Stimulated activated CD4-positive, alpha-beta T cell treated with anti-CD3 and anti-CD28 coated beads, Interleukin-15, amount 100 ng/mL, for 1 hour (primary cell): ENCODE data around the gene NSG1.

Source experiments
- DNase-seq, 2 donors: peaks; one replicate each; pipeline ENCODE4 v3.0.0-alpha.2; 2020; ENCODE audit warnings: low read depth in 1 of 2, low spot score in 1 of 2

NSG1 gene

DNA sequence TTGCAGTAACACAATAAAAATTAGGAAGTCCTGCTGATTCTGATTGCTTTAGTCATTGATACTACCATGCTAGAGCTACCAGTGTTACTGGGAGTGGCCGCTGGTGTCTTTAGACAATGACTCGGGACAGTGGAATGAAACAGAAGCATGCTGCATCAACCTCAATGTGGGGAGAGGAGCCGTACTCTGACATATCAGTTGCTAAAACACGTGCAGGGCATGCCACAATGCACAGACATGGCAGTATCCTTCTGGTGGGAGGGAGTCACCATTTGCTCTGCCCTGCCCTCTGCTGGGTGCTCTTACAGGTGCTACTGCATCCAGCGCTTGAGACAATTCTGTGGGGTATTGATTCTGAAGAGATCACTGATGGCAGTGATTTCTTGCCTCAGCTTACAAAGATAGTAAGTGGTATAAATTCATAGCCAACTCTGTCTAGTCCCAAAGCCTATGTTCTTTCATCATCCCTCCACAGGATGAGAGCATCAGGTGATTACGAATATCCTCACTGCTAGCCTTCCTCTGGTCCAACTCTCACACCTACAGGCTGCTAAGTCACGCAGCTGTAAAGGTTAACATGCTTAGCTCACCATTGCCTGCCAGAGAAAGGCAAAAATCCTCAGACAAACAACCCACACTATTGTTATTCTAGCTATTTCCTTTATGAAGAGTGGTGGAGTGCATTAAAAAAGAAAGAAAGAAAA is 43.7 kb downstream of the NSG1 start:
- DNase-seq = no peak

DNA sequence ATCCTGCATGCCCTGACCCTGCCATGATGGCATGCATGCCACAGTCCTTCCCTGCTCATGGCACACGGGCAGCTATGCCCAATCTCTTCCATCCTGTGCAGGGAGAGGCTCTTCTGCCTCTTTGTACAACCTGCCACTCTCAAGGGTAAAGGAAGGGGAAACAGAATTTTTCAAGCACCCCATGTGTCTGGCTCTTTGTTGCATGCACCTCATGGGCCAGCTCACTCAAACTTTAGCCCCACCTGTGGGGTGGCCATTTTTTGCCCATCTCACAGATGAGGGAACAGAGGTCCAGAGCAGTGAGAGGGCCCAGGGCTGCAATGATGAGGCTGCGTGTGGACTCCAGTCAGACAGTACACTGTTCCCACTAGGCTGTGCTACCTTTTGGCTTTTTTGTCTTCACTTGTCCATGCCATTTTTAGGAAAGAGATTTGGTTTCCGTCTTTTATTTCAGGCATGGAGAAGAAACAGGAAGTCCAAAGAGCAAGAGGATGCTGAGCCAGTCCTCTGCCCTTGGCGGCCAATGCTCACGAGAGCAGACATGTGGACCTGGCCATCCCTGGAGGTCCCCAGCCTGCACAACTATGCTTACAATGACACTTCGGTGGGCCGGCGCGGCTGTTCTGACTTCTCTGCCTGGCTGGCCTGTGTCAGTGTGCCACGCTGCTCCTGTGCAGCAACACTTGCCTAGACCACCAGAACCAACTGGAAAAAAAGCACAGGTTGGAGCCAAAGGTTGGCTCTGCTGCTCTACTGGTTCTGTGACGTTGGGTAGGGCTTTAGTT is 45.6 kb downstream of the NSG1 start:
- no peak for DNase-seq

DNA sequence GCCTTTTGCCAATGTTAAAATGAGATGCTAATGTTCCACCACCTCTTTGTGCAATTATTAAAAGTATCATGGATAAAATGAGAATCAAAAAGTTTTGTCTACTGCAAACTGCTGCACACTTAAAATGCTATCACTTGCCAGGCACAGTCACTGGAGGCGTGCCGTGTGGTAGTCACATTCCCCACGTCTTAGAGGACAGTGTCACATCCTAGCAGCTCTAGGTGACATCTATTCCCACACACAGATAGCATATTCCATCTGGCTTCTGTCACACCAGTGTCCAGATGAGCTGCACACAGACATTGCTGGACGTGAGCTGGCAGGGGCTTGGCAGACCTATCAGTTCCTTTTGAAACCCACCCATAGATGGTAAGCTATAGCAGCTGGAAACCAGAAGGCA is 47.0 kb downstream of the NSG1 start:
- no peak for DNase-seq

DNA sequence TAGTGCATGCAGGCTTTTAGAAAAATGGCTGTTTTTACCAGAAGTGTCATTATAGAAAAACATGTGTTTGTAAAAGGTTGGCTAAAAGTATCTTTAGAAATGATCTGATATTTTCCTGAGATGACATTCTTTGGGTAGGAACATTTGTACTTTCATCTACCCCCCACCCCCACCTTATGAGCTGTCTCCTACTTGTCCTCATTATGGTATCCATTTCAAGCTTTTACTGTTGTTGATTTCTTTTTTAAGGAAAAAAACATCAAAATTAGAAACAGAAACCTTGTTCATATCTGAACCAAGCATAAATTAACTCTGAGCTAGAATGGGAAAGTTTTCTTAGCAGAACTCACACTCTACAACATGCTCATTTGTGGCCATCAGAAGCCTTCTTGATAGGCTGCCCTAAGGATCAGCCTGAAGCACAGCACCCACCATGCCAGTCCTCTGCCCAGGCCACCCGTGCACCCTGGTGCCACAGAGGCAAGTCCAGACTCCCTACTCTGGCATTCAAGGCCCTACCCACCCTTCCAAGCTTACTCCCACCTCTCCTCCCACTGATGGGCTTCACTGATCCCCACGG is 49.4 kb downstream of the NSG1 start:
- DNase-seq = no peak

DNA sequence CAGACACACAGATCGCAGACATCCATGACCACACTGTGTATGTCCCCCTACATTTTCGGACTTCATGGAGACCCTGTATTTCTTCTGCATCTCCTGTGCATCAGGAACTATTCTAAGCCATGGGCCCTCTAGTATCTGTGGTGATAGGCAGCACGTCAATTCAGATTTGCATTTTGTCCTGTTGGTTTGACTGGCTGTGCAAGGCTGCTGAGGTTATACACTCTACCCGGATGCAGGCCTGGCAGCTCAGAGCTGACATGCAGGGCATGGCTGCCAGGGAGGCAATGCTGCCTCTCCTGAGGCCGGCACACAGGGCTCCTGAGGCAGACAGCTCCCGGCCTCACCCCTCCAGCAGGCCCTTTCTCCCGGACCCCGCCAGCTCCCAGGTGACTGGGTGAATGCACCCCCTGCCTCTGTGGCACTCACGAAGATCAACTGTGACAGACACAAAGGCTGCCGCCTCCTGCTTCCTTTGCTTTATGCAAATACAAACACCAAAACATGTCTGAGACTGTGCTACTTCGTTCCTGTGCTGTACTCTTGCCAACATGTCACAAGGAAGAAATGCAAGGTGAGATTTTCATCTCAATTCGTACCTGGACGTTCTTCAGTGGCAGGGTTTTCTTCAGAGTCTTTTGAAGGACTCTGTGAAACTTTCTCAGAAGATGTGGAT is 51.0 kb downstream of the NSG1 start:
- DNase-seq = no peak

DNA sequence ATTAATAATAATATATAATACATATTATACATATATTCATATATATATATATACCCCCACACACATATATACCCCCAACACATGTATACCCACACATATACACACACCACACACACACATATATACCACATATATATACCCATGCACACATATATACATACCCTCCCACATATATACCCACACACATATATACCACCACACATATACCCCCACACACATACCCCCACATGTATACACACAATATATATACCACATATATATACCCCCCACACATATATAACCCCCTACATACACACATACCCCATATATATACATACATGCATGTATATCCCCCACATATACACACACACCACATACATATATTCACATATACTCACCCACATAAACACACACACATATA is 52.0 kb downstream of the NSG1 start:
- no peak for DNase-seq

DNA sequence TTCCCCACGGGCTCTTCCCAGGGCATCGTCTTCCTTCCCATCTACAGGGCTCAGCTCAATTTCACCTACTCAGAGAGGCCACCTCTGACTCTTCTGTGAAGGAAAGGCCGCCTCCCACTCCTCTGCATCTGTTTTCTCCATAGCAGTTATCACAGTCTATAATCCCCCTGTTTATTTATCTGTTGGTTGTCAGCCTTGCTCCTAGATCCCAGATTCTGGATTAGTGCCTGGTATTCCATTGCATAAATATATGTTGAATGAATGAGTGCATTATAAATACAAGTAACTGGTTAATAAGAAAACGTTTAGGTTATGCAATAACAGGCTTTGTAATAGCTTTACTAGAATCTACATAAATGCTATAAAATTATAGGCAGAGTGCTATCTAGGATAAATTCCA is 52.9 kb downstream of the NSG1 start:
- no peak for DNase-seq

DNA sequence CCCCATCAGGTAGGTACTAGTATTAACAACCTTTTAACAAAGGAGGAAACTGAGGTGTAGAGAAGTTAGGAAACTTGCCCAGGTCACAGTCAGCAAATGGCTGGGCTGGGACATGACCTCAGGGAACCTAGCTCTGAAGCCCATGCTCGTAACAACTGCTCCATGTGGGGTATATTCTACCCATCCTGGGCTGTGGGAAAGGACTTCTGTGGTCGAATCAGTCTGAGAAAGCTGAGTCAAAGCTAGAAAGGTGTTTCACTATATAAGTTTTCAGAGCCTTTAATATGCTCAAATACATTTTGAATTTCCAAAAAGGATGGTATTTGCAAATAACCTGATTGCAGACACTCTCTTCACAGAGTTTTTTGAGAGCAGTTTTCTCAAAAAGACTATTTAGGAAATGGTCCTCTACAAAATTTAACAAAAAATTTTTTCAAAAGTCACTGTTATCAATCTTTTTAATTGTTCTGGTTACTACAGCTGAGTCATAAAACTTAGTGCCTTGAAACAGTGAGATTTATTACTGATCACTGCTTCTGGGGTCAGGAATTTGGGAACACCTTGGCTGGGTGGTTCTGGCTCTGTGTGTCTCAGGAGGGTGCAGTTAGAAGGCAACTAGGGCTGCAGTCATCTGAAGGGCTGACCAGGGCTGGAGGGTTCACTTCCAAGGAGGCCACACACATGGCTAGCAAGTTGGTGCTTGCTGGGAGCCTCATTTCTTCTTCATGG is 53.6 kb downstream of the NSG1 start:
- no peak for DNase-seq

DNA sequence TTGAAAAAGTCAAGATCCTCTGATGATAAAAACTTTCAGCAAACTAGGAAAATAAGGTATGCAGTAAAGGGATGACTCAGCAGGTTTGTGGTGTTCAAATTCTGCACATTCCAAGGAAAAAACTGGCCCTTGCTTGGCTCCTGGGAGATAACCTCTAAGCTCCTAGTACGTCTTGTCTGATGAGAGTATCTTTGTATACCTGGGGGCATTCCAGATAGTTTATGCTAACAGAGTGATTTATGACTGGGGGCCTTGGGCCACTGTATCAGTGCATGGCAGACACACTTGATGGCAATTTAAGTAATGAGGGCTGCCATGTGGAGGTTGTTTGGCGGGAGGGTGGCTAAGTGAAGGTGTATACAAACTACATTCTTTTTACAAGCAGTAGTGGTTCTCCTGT is 56.9 kb downstream of the NSG1 start:
- no peak for DNase-seq

DNA sequence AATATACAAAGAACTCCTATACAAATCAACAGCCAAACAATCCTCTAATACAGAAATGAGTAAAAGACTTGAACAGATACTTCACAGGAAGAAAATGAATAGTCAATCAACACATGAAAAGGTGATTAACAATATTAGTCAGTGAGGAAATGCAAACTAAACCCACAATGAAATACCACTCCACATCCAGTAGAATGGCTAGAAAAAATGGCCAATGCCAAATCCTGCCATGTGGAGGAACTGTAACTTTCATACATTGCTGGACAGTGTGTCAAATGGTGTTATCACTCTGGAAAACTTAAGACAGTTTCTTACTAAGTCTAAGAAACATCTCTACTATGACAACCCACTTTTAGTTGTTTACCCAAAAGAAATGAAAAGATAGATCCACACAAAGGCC is 59.5 kb downstream of the NSG1 start:
- DNase-seq = no peak

DNA sequence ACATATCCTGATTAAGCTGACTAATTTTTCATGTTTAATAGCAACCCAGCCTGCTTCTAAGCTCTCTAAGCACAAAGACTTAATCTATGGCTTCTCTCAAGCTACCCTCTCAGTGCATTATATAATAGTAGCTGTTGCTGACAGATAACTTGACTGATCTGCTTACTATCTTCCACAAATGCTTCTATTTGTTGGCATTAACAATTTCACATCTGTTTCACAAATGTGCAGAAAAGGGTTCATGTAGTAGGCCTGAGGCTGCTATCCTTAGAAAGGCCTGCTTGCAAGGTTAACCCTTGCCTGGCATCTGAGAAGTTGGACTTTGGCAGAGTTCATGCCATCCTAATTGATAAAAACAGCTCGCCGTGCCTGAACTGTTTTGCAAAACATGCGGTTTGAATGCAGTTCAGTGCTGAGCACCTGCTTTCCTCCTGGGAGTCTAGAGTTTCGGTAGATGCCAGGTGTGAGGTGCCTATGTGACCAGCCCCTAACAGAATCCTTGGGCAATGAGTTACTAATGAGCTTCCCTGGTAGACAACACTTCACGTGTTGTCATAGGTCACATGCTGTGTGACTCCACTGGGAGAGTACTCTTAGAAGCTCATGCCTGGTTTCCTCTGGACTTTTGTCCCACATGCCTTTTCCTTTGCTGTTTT is 68.4 kb downstream of the NSG1 start:
- no peak for DNase-seq

DNA sequence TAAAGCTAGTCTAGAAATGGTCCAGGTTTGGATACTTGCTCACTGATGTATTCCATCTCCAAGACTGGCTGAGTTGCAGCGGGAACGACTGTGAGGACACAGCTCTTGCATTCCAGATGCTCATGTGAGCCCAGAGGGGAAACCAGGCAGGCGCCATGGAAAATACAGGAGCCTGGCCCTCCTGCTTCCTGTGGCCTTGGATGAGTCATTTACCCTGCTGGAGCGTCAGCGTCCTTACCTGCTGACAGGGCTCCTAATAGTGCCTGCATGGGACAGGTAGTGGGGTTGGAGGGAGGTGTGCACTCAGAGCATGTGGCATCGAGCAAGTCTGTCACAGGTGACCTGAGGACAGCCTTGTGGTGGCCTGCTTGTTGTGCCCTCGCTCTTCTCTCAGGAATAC is 69.4 kb downstream of the NSG1 start:
- no peak for DNase-seq

DNA sequence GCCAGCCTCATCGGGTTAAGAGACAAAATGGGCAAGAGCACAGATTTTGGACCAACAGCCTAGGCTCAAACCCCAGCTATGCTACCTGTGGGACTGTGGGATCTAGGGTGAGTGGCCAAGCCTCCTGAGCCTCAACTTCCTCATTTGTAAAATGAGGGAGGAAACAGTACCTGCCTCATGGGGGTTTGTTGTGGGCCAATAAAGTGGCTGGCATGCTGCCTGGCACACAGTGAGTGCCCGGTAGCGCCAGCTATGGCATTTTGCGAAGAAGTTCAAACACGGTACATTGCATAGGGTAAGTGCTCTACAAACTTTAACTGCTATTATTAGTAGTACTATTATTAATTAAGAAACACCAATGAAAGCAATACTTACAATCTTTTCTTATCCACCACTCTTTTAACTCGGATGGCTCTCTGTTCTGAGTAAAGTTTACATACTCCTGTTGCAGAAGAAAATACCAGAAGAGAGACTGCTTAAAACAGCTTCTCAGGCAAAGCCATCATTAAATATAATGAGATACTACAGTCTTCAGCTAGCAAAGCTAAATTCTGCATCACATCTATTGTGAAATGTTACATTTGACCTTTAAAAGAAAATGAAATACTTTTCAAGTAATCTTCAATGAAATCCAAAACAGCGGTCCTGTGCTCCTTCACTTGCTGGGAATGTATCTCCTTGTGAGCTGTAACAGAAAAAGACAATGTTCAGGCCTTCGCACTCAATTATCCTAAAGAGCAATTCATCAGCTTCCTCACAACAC is 70.1 kb downstream of the NSG1 start:
- DNase-seq = no peak

DNA sequence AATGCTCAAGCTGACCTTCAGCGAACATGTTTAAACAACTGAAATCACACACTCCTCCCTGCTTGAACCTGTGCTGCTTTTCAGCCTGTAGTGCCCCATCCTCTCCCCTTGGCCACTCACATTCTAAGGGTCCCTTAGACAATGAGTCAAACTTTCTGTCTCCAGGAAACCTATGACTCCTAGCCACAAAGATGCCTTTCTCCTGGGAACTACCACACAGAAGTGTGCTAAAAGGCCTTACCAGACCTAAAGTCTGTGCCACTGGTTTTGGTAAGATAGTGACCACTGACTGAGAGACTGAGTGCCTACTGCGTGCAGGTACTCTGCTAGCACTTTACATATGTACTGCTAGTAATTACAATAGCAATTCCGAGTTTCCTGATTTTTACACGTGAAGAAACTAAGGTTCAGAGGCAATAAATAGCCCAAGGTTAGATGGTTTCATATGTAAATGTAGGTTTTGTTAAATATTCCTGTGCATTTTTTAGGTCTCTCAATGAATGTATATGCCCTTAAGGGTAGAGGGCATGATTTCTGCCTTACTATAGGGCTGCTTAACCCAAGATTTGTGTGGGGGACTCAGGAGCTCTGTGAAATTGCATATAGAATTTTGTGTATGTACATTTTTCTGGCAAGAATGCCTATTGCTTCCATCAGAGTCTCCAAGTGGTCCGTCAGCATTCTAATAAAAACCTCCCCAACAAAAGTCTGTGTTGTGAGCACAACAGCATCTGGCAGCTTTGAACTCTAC is 71.1 kb downstream of the NSG1 start:
- no peak for DNase-seq

DNA sequence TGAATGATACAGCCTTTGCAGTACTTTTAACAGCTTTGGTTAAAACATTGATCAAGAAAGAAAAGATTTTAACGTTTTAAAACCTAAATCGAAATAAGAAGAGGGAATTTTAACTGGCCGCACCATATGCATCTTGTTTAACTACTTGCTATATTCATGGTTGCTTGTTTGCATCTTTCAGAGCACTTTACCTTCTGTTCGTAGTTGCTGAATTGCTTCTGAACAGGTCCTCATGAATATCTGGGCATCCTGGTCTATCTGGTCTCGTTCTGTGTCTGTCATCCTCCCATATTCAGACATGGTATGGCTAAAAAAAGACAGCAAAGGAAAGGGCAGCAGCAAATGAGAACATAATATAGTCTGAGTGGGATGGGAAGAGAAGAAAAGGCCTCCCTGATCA is 72.3 kb downstream of the NSG1 start:
- DNase-seq = no peak

DNA sequence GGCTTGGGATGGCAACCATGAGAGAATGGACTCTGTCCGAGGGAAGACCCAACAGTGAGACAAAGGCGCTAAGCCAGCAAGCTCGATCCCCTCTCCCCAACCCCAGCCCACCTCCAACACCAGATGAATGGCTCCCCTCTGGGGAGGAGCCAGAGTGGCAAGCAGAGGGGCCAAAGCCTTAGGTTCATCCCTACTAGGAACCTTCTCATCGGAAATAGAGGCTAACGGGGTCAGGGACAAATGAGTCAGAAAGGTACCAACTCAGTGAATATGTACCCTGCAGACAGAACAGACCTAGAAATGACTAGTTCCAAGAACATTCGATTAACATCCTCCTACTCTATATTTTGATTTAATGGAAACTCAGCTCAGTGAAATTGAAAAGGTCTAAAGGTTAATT is 73.9 kb downstream of the NSG1 start:
- no peak for DNase-seq

DNA sequence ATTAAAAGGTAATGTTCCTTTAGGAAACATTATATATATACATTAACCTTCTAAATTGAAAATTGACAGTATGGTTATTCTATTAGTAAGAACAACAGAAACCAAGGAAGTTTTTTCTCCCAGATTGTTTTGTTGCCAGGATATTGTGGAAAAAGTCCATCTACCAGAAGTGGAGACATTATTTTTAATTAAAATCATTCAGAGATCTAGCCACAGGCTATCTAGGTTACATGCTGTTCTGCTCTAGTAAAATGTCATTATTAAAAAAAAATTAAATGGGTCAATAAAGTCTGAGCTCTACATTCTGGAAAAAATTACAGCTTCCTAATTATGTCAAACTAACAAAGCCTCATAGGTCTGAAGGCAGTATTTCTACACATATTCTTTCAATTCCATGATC is 74.3 kb downstream of the NSG1 start:
- DNase-seq = no peak

DNA sequence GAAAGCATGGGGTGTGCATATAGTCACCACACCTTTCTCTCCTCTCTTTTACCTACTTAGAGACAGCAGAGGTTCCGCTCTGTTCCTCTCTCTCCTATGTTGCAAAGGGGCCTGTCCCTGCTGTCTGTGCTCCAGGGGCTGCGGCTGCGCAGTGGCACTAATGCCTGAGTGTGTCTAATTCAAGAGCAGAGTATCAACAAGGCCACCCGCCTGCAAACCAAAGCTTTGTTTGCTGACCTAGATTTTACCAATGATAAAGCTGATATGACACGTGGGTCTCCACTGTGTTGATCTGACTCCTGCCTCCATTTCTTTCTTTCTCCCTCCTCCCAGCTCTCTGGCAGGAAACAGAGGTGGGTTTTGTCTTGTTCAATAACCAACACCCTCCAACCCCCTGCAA is 74.9 kb downstream of the NSG1 start:
- peak; percentile 8 to 38 for DNase-seq

DNA sequence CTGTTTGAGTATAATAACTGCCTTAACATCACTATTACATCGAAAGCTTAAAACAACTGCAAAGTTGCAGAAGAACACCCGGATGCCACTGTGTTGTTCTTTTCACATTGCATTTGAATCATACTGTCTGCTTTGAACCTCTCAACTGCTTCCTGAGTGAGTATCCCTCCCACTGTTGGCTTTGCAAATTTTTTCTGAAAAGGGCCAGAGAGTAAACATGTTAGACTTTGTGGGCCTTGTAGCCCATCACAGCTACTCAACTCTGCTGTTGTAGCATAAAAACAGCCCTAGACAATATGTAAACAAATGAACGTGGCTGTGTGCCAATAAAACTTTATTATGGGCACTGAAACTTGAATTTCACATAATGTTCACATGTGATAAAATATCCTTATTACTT is 76.1 kb downstream of the NSG1 start:
- no peak for DNase-seq
